PC-9 (cell line): Measurements from ENCODE around the gene AP5B1.

ENCODE experiments used
- EZH2 ChIP-seq: fragments of 200-600 bp; sonication (generic); IDR thresholded peaks from 2 replicates; pipeline ENCODE4 v1.8.0; 2017; ENCODE audit warnings: antibody characterized with exemption, low read depth
- TF ChIP-seq, protein P1 (sequence below): fragments of 200-600 bp; sonication (generic); conservative IDR thresholded peaks from 2 replicates; pipeline ENCODE4 v1.6.1; 2017; ENCODE audit warnings: mixed run types, antibody characterized with exemption, mild to moderate bottlenecking, moderate library complexity

DNA sequence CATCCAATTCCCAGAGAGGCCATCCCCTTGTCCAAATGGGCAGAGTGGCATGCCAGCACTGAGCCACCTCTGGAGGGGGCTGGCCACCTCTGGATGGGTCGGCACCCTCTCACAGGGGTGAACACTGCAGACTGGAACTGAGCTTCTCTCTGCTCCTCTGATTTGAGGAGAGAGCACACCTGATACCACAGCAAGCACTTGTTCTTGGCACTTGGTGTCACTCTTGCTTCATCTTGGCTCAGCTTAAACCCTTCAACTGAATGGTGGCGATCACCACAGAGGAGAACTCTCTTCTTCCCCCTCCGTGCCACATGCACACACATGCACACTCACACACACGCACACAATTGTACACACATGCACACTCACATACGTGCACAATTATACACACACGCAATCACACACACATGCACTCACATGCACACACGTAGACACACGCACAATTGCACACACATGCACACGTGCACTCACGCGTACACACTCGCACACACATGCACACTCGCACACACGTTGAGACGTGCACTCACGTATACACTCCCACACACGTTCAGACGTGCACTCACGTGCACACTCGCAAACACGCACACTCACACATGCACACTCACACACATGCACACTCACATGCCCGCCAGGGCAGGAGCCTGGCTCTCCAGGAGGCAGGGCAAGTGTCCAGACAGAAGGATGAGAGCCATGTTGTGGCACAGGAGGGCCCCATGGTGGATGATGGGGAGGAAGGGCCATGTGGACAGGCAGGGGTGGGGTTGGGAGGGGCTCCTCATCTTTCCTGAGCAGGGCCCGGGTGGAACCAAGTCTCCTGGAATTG is 29.5 kb upstream of the AP5B1 start:
- TF ChIP-seq, protein P1, sequence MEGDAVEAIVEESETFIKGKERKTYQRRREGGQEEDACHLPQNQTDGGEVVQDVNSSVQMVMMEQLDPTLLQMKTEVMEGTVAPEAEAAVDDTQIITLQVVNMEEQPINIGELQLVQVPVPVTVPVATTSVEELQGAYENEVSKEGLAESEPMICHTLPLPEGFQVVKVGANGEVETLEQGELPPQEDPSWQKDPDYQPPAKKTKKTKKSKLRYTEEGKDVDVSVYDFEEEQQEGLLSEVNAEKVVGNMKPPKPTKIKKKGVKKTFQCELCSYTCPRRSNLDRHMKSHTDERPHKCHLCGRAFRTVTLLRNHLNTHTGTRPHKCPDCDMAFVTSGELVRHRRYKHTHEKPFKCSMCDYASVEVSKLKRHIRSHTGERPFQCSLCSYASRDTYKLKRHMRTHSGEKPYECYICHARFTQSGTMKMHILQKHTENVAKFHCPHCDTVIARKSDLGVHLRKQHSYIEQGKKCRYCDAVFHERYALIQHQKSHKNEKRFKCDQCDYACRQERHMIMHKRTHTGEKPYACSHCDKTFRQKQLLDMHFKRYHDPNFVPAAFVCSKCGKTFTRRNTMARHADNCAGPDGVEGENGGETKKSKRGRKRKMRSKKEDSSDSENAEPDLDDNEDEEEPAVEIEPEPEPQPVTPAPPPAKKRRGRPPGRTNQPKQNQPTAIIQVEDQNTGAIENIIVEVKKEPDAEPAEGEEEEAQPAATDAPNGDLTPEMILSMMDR: no peak
- no peak for TF ChIP-seq EZH2
